ENCODE measurements around the gene IL22. TPM values are rescaled to one million over a fixed set of nuclear protein-coding genes. Genes with fewer than 3 reads are reported as not detected.

The IL22 gene
- total RNA-seq, 1 experiment from 2014 or later = not detected

GRCh38 chr12:68272732-68273131 is 19.3 kb upstream of the IL22 start:
- intact Hi-C loops (cut with micrococcal nuclease) = no loop called here
- H3K36me3 ChIP-seq (ENCODE audit: low read depth, low read length) = no peaks in the 10 kb centered on the region
- H3K9me3 ChIP-seq (ENCODE audit: low read length) = no peaks in the 10 kb centered on the region
- H3K4me3 ChIP-seq (ENCODE audit: low read length) = no peak overlapping the region
- DNase-seq (no peak), ATAC-seq (no peak)
- no peaks in the 10 kb centered on the region for H4K20me1 ChIP-seq (ENCODE audit: low read length)
- H3F3A ChIP-seq (ENCODE audit: low read length, unreplicated experiment) = no peaks in the 10 kb centered on the region
- no peak overlapping the region for H3K9ac ChIP-seq (ENCODE audit: low read length)
- ChIA-PET CTCF (no interaction called here), POLR2A (ENCODE audit: unreplicated experiment) (no interaction called here)
- no peak overlapping the region for H3K27ac ChIP-seq (ENCODE audit: low read length)
- TF ChIP-seq CTCF (conservative IDR thresholded peaks at IDR 0.05; ENCODE audit: low read depth, low read length) (no peak), EZH2 (IDR thresholded peaks at IDR 0.05; ENCODE audit: low read length, unreplicated experiment) (no peak), EZH2phosphoT487 (IDR thresholded peaks at IDR 0.05; ENCODE audit: borderline replicate concordance, low read length) (no peak)
- H3K27me3 ChIP-seq (ENCODE audit: low read length) = no peaks in the 10 kb centered on the region
- H3K4me1 ChIP-seq (ENCODE audit: insufficient read depth, low read length) = peaks cover 12% of the 10 kb centered on the region
- H3K4me2 ChIP-seq (ENCODE audit: low read length) = no peak overlapping the region
- no peaks in the 10 kb centered on the region for H3K9me2 ChIP-seq (replicated peaks; ENCODE audit: low read length)
- H3K79me2 ChIP-seq (ENCODE audit: low read length) = no peaks in the 10 kb centered on the region
- BruUV-seq (replicated peaks) = no TSS peak
- no peak overlapping the region for H2AFZ ChIP-seq (ENCODE audit: low read length)

GRCh38 chr12:68271346-68271745 is 17.9 kb upstream of the IL22 start:
- Histone ChIP-seq H3K9me2 (replicated peaks; ENCODE audit: low read length) (no peaks in the 10 kb centered on the region), H3F3A (ENCODE audit: low read length, unreplicated experiment) (no peaks in the 10 kb centered on the region), H4K20me1 (ENCODE audit: low read length) (no peaks in the 10 kb centered on the region), H3K79me2 (ENCODE audit: low read length) (no peaks in the 10 kb centered on the region), H2AFZ (ENCODE audit: low read length) (no peak overlapping the region), H3K27ac (ENCODE audit: low read length) (no peak overlapping the region), H3K27me3 (ENCODE audit: low read length) (no peaks in the 10 kb centered on the region), H3K9me3 (ENCODE audit: low read length) (no peaks in the 10 kb centered on the region), H3K4me2 (ENCODE audit: low read length) (no peak overlapping the region), H3K36me3 (ENCODE audit: low read depth, low read length) (no peaks in the 10 kb centered on the region), H3K4me3 (ENCODE audit: low read length) (no peak overlapping the region), H3K9ac (ENCODE audit: low read length) (no peak overlapping the region), H3K4me1 (ENCODE audit: insufficient read depth, low read length) (no peaks in the 10 kb centered on the region)
- ATAC-seq (no peak), DNase-seq (no peak)
- no TSS peak for BruUV-seq (replicated peaks)
- intact Hi-C loops (cut with micrococcal nuclease) = no loop called here
- POLR2A ChIA-PET (ENCODE audit: unreplicated experiment) = interaction anchor here (0.7 kb wide), 1 partner anchor 26 kb away, joined by 6 read pairs; no protein-coding TSS in a partner anchor
- TF ChIP-seq EZH2phosphoT487 (IDR thresholded peaks at IDR 0.05; ENCODE audit: borderline replicate concordance, low read length) (no peak), EZH2 (IDR thresholded peaks at IDR 0.05; ENCODE audit: low read length, unreplicated experiment) (no peak), CTCF (conservative IDR thresholded peaks at IDR 0.05; ENCODE audit: low read depth, low read length) (no peak)
- CTCF ChIA-PET = no interaction called here

- Histone ChIP-seq H4K20me1 (ENCODE audit: low read length) (no peaks in the 10 kb centered on the region), H3K9me3 (ENCODE audit: low read length) (no peaks in the 10 kb centered on the region), H2AFZ (ENCODE audit: low read length) (no peak overlapping the region), H3K27me3 (ENCODE audit: low read length) (no peaks in the 10 kb centered on the region), H3K79me2 (ENCODE audit: low read length) (no peaks in the 10 kb centered on the region), H3K4me3 (ENCODE audit: low read length) (no peak overlapping the region), H3K27ac (ENCODE audit: low read length) (no peak overlapping the region), H3K9ac (ENCODE audit: low read length) (no peak overlapping the region), H3K4me1 (ENCODE audit: insufficient read depth, low read length) (no peaks in the 10 kb centered on the region), H3F3A (ENCODE audit: low read length, unreplicated experiment) (no peaks in the 10 kb centered on the region), H3K4me2 (ENCODE audit: low read length) (no peak overlapping the region), H3K9me2 (replicated peaks; ENCODE audit: low read length) (no peaks in the 10 kb centered on the region), H3K36me3 (ENCODE audit: low read depth, low read length) (no peaks in the 10 kb centered on the region)
- CTCF ChIA-PET = no interaction called here
- TF ChIP-seq EZH2 (IDR thresholded peaks at IDR 0.05; ENCODE audit: low read length, unreplicated experiment) = no peak
- TF ChIP-seq EZH2phosphoT487 (IDR thresholded peaks at IDR 0.05; ENCODE audit: borderline replicate concordance, low read length) = no peak
- TF ChIP-seq CTCF (conservative IDR thresholded peaks at IDR 0.05; ENCODE audit: low read depth, low read length) = no peak
- no peak for DNase-seq
- POLR2A ChIA-PET (ENCODE audit: unreplicated experiment) = no interaction called here
- no TSS peak for BruUV-seq (replicated peaks)
- ATAC-seq = no peak
- intact Hi-C loops (cut with micrococcal nuclease) = no loop called here
Observed at GRCh38 chr12:68270358-68270757, 17.0 kb upstream of the IL22 start.
